Measurements from ENCODE around the gene COL24A1.

COL24A1 gene

DNA sequence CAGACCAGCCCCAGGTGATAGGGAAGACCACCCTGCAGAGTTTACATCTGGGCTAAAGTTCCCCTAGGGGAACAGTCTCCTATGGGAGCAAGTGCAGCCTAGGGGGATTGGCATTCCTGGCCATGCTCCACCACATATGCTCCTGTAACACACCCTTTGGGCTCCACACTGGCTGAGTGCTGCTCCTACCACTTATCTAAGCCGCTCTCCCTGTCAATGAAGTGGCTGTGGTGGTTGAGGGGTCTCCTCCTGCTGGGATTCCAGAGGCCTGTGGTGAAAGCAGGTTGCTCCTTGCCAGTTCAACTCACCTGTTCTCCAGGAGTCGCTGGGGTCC, 51.1 kb downstream of the COL24A1 start:
- Histone ChIP-seq H3K27ac (ENCODE audit: low read depth, low read length) (no peak overlapping the region), H4K20me1 (ENCODE audit: control insufficient read depth, insufficient read depth, low read depth, low read length) (no peaks in the 10 kb centered on the region), H3K4me3 (ENCODE audit: low read length) (no peak overlapping the region), H3K4me2 (ENCODE audit: low read length) (no peak overlapping the region), H3F3A (ENCODE audit: control insufficient read depth, insufficient read depth) (no peaks in the 10 kb centered on the region), H3K79me2 (ENCODE audit: control insufficient read depth, low read length) (no peaks in the 10 kb centered on the region), H3K4me1 (ENCODE audit: control insufficient read depth, low read length) (no peaks in the 10 kb centered on the region), H3K36me3 (ENCODE audit: control insufficient read depth, low read length) (no peaks in the 10 kb centered on the region), H3K9me2 (replicated peaks; ENCODE audit: control insufficient read depth, low read length) (no peaks in the 10 kb centered on the region), H3K9me3 (ENCODE audit: control insufficient read depth, insufficient read depth, low read length) (no peaks in the 10 kb centered on the region), H3K27me3 (ENCODE audit: control insufficient read depth, low read length) (no peaks in the 10 kb centered on the region)
- TF ChIP-seq, protein P1, sequence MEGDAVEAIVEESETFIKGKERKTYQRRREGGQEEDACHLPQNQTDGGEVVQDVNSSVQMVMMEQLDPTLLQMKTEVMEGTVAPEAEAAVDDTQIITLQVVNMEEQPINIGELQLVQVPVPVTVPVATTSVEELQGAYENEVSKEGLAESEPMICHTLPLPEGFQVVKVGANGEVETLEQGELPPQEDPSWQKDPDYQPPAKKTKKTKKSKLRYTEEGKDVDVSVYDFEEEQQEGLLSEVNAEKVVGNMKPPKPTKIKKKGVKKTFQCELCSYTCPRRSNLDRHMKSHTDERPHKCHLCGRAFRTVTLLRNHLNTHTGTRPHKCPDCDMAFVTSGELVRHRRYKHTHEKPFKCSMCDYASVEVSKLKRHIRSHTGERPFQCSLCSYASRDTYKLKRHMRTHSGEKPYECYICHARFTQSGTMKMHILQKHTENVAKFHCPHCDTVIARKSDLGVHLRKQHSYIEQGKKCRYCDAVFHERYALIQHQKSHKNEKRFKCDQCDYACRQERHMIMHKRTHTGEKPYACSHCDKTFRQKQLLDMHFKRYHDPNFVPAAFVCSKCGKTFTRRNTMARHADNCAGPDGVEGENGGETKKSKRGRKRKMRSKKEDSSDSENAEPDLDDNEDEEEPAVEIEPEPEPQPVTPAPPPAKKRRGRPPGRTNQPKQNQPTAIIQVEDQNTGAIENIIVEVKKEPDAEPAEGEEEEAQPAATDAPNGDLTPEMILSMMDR (IDR thresholded peaks at IDR 0.05; ENCODE audit: low read depth, low read length, poor library complexity, severe bottlenecking): no peak
- TF ChIP-seq EZH2phosphoT487 (IDR thresholded peaks at IDR 0.05; ENCODE audit: borderline replicate concordance, low read length): no peak

DNA sequence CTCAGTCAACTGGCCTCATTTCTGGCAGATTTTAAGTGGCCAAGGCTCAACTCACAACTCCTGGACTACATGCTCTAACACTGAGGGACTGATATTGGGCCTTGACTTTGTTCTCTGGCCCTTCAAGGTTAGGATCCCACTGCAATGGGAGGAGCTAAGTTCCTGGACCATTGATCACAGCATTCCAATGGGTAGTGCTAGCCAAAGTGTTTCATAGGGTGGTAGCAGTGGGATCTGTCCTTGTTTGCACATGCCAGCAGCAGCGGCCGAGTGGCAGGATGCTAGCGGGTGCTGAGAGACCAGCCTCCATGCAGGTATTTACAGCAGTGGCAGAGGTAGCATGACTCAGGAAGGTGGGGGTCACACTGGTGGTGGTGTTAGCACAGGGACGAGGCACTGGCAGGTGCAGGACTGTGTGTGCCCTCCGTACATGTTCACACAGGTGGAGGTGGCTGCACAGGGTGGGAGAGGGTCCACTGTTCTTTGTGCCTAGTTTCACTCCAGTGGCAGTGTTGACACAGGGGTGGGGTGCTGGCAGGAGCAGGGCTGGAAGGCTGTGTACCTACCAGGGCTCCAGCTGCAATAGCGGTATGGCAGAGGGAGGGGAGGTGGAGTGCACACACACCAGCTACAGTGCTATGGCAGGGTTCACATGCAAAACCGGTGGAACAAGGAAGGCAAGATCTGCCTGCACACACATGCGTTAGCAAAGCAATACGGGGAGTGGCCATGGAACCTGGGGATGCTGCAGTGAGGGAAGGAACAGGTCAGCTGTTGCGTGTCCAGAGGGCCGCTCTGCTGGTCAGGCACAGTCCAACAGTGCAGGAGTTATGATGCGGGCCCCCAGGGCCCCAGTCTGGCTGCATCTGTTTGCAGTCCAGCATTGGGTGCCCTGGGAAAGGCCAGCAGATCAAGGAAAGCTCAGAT, 51.7 kb downstream of the COL24A1 start:
- Histone ChIP-seq H3K27me3 (ENCODE audit: control insufficient read depth, low read length) (no peaks in the 10 kb centered on the region), H3K9me2 (replicated peaks; ENCODE audit: control insufficient read depth, low read length) (no peaks in the 10 kb centered on the region), H3K4me2 (ENCODE audit: low read length) (no peak overlapping the region), H3K27ac (ENCODE audit: low read depth, low read length) (no peak overlapping the region), H3F3A (ENCODE audit: control insufficient read depth, insufficient read depth) (no peaks in the 10 kb centered on the region), H3K4me1 (ENCODE audit: control insufficient read depth, low read length) (no peaks in the 10 kb centered on the region), H4K20me1 (ENCODE audit: control insufficient read depth, insufficient read depth, low read depth, low read length) (no peaks in the 10 kb centered on the region), H3K4me3 (ENCODE audit: low read length) (no peak overlapping the region), H3K79me2 (ENCODE audit: control insufficient read depth, low read length) (no peaks in the 10 kb centered on the region), H3K9me3 (ENCODE audit: control insufficient read depth, insufficient read depth, low read length) (no peaks in the 10 kb centered on the region), H3K36me3 (ENCODE audit: control insufficient read depth, low read length) (no peaks in the 10 kb centered on the region)
- TF ChIP-seq, protein P1 (IDR thresholded peaks at IDR 0.05; ENCODE audit: low read depth, low read length, poor library complexity, severe bottlenecking): no peak
- TF ChIP-seq EZH2phosphoT487 (IDR thresholded peaks at IDR 0.05; ENCODE audit: borderline replicate concordance, low read length): no peak

GRCh38 chr1:86101616-86102015, 55.0 kb downstream of the COL24A1 start:
- Histone ChIP-seq H3K27ac (ENCODE audit: low read depth, low read length) (no peak overlapping the region), H3K9me2 (replicated peaks; ENCODE audit: control insufficient read depth, low read length) (no peaks in the 10 kb centered on the region), H3K4me1 (ENCODE audit: control insufficient read depth, low read length) (no peaks in the 10 kb centered on the region), H3F3A (ENCODE audit: control insufficient read depth, insufficient read depth) (no peaks in the 10 kb centered on the region), H3K36me3 (ENCODE audit: control insufficient read depth, low read length) (no peaks in the 10 kb centered on the region), H3K79me2 (ENCODE audit: control insufficient read depth, low read length) (no peaks in the 10 kb centered on the region), H4K20me1 (ENCODE audit: control insufficient read depth, insufficient read depth, low read depth, low read length) (no peaks in the 10 kb centered on the region), H3K4me3 (ENCODE audit: low read length) (no peak overlapping the region), H3K4me2 (ENCODE audit: low read length) (no peak overlapping the region), H3K27me3 (ENCODE audit: control insufficient read depth, low read length) (no peaks in the 10 kb centered on the region), H3K9me3 (ENCODE audit: control insufficient read depth, insufficient read depth, low read length) (no peaks in the 10 kb centered on the region)
- no peak for TF ChIP-seq EZH2phosphoT487 (IDR thresholded peaks at IDR 0.05; ENCODE audit: borderline replicate concordance, low read length)
- TF ChIP-seq, protein P1 (IDR thresholded peaks at IDR 0.05; ENCODE audit: low read depth, low read length, poor library complexity, severe bottlenecking): no peak

Data from DOHH2 (cell line).